OCI-LY7 (cell line): ENCODE measurements around the gene CHST11.

Experiments
- CTCF ChIP-seq: fragments of 200-600 bp; sonication (generic); conservative IDR thresholded peaks from 2 replicates; pipeline ENCODE4 v1.5.1; 2014; ENCODE audit warnings: mild to moderate bottlenecking, antibody characterized with exemption, low read length, moderate library complexity, mixed read lengths
- EZH2phosphoT487 ChIP-seq: fragments of 200-600 bp; sonication (generic); IDR thresholded peaks from 2 replicates; pipeline ENCODE4 v1.6.1; 2018; ENCODE audit warnings: low read depth, borderline replicate concordance, mild to moderate bottlenecking, mixed run types, antibody characterized with exemption, low read length, moderate library complexity, mixed read lengths

- TF ChIP-seq CTCF (no peak), EZH2phosphoT487 (no peak)
Measured at GRCh38 chr12:104769144-104769561, 312.4 kb downstream of the CHST11 start.
